ENCODE measurements around the gene CABLES1.

The CABLES1 gene

GRCh38 chr18:23114171-23114881 is 21.0 kb upstream of the CABLES1 start:
- DNase-seq, result no peak

DNA sequence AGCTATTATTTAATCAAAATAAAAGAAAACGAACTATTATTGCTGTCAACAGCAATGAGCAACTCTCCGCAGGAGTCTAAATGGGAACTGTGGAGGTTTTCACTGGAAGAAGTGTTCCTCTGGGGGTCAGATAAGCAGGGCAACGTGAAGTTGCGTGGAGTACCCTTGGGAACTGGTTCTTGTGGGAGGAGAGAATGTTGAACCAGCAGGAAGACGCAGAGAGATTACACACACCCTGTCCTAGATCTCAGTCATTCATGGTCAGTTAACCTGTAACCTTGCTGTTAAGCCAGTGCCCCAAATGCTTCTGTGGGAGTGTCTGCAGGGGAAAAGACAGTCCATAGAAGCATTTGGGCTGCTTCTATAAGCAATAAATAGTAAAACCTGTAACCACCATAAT is 20.4 kb upstream of the CABLES1 start:
- no peak for DNase-seq

GRCh38 chr18:23115683-23116096 is 19.6 kb upstream of the CABLES1 start:
- no peak for DNase-seq

GRCh38 chr18:23121133-23121532 is 14.2 kb upstream of the CABLES1 start:
- DNase-seq, result no peak

DNA sequence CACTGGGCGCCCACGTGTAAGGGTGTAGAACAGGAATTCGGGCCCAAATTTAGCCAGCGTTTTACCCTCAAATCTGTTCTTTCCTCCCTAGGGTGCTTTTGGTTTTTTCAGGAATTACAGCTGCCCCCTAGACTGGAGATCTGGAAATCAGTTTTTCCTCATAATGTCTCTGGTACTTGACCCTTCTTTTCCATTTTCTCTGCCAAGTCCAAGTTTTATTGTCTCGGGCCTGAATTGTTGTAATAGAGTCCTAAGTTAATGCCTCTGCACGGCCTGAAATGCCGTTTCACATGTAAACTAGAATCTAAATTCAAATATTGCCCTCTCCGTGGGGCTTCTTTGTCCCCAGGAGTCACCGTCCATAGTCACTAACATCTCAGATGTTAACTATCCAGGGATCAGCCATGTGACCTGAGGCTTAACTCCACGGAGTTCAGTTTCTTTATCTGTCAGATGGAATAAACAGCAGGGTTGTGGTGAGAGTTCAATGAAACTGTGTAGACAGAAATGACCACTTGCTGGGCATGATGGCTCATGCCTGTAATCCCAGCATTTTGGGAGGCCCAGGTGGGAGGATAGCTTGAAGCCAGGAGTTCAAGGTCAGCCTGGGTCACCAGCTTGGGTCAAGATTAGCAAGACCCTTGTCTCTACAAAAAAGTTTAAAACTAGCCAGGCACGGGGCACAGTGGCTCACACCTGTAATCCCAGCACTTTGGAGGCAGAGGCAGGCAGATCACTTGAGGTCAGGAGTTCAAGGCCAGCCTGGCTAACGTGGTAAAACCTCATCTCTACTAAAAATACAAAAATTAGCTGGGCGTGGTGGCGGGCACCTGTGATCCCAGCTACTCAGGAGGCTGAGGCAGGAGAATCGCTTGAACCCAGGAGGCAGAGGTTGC is 12.7 kb upstream of the CABLES1 start:
- no peak for DNase-seq

DNA sequence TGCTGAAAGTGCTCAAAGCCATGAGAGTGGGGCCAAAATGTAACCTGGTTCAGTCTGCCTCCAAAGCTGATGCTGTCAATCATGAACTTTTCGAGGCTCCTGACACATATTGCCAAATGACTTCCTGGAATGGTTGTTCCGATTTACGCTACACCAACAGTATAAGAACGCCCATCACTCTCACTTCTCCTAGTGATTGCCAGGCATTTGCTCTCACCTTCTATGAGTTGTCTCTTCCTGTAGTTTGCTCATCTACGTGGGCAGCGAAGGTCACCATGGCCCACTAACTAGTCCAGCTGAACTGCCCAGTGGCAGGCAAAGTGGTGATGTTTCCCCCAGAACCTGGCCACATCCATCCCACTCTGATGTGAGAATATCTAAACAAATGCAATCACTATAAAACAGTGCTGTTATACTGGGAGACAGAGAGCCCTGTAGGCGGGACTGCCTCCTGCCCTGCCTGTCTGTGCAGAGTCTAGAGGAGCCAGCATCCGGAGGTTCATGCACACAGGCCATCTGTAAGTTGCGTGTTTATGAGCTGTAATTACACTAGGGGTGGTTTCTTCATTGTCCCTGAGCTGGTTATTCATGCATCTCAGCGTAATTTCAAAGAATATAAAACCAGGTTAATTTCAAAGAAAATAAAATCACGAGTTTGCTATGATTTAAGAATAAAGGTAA is 8.8 kb upstream of the CABLES1 start:
- DNase-seq, result no peak

GRCh38 chr18:23127090-23127489 is 8.2 kb upstream of the CABLES1 start:
- no peak for DNase-seq

- no peak for DNase-seq
These were observed 5.8 kb upstream of the CABLES1 start for GRCh38 chr18:23129355-23130002.

- DNase-seq, result peak; percentile 6
These were observed 3.5 kb upstream of the CABLES1 start for GRCh38 chr18:23131693-23132319.

DNA sequence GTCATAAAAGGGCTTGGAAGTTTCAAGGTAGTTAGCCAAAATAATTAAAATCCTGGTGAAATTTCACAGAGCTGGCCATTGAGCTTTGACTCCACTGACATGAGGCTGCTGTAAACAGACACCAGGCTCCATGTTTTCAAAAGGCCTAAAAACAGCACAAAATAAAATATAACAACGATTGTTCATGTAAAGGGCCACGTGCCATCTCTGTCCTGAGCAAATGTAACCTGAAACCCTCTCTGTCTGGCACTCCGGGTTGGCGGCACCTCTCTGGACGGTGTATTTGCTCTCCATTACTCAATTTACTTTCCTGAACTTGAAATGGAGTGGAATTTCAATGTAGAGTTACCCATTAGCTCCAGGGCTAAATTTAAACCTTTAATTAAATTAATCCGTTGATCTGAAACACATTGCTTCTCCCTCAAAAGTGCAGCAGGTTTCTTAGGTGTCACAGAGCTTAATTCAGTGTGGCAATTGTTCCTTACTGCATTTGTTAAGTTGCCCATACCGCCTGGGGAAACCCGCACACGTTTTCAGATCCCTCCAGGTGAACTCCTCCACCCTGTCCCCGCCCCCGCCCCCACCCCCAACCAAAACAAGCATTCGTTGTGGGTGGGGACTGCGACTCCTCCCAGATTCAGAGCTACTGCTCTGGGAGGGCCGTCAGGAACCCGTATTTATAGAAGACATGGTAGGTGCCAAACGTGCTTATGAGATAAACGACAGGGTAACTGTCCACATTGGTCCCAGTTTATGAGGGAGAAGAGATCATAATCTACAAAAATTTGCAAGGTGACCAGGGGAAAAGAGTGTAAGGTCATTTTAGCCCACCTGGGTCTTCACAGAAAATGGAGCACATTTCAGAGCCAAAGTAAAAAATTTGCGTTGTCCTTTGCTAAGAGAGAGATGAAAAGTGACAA is 1.2 kb upstream of the CABLES1 start:
- DNase-seq, result peak; percentile 75

- DNase-seq, result no peak
These were observed 453 bp downstream of the CABLES1 start for GRCh38 chr18:23135550-23136325.

- DNase-seq, result no peak
These were observed 1.2 kb downstream of the CABLES1 start for GRCh38 chr18:23136326-23137096.

GRCh38 chr18:23137097-23137635 is 1.9 kb downstream of the CABLES1 start:
- DNase-seq, result no peak

DNA sequence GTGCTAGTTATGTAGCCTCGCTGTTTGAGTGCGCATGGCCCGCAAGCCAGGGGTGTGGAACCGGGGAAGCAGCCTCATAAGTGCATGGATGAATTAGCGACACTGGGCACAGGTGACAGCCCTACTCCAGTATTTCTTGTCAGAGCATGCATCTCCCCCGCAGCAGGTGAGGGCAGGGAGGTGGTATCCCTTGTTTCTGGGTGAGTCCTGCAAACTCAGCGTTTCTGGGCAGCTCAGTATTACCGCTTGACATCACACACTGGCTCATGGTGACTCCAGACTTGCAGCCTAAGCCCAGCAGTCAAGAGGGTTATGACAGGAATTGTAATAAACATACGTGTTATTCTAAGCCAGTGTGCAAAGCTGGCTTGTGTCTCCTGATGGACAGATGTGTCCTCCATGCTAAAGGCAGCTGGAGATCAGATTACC is 2.5 kb downstream of the CABLES1 start:
- no peak for DNase-seq

- peak; percentile 69 for DNase-seq
These were observed 3.2 kb downstream of the CABLES1 start for GRCh38 chr18:23138471-23138870.

GRCh38 chr18:23141104-23141999 is 6.1 kb downstream of the CABLES1 start:
- DNase-seq, result no peak

DNA sequence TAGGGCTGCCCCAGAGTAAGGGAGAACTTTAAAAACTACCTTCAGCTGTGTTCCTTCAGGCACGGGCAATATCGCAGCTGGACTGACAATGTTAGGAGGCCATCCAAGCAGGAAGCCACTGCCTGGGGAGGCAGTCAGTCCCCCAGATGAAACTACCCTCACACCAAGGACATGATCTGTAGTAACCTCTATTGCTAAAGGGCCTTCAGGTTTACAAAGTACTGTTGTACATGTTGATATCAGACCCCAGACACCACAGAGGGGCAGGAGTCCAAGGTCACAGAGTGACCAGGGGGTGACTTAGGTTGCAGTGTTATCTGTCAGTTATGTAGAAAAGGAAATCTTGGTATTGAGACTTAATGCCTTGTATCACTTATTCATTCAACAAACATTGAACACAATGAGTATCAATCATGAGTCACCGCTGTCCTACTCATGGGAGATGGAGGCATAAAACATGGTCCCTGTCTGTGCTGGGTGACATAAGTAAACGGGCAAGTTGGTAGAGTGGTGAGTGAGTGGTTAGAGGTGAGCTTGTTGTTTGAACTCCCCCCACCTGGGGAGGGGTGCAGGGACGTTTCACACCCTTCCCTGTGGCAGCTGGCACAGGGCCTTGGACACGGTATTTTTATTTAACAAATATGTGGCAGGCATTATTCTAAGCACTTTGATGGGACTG is 7.1 kb downstream of the CABLES1 start:
- DNase-seq, result no peak

Data from NCI-H187 treated with DMSO at 0.1 percent for 48 hours (cell line).